ENCODE data around the gene CRHR2.

CRHR2 gene

GRCh38 chr7:30679664-30680063 is 2.6 kb downstream of the CRHR2 start:
- no peak for DNase-seq (ENCODE audit: low spot score)

- DNase-seq (ENCODE audit: low spot score) = no peak
These were observed 3.5 kb downstream of the CRHR2 start for GRCh38 chr7:30678805-30679204.

- DNase-seq (ENCODE audit: low spot score) = no peak
These were observed 7.4 kb downstream of the CRHR2 start for GRCh38 chr7:30674876-30675275.

GRCh38 chr7:30674420-30674819 is 7.8 kb downstream of the CRHR2 start:
- DNase-seq (ENCODE audit: low spot score) = no peak

GRCh38 chr7:30671793-30672465 is 10.3 kb downstream of the CRHR2 start:
- no peak for DNase-seq (ENCODE audit: low spot score)

GRCh38 chr7:30668102-30668501 is 14.2 kb downstream of the CRHR2 start:
- no peak for DNase-seq (ENCODE audit: low spot score)

GRCh38 chr7:30667172-30667571 is 15.1 kb downstream of the CRHR2 start:
- DNase-seq (ENCODE audit: low spot score) = no peak

GRCh38 chr7:30665449-30665848 is 16.8 kb downstream of the CRHR2 start:
- DNase-seq (ENCODE audit: low spot score) = no peak

GRCh38 chr7:30665043-30665442 is 17.2 kb downstream of the CRHR2 start:
- no peak for DNase-seq (ENCODE audit: low spot score)

GRCh38 chr7:30664184-30664885 is 17.9 kb downstream of the CRHR2 start:
- DNase-seq (ENCODE audit: low spot score) = no peak

GRCh38 chr7:30663414-30663813 is 18.8 kb downstream of the CRHR2 start:
- DNase-seq (ENCODE audit: low spot score) = no peak

GRCh38 chr7:30662431-30662939 is 19.8 kb downstream of the CRHR2 start:
- DNase-seq (ENCODE audit: low spot score) = no peak

- DNase-seq (ENCODE audit: low spot score) = no peak
These were observed 20.3 kb downstream of the CRHR2 start for GRCh38 chr7:30661926-30662325.

GRCh38 chr7:30660331-30661255 is 21.7 kb downstream of the CRHR2 start:
- no peak for DNase-seq (ENCODE audit: low spot score)

GRCh38 chr7:30659312-30659711 is 22.9 kb downstream of the CRHR2 start:
- no peak for DNase-seq (ENCODE audit: low spot score)

- no peak for DNase-seq (ENCODE audit: low spot score)
These were observed 23.7 kb downstream of the CRHR2 start for GRCh38 chr7:30658479-30659074.

- DNase-seq (ENCODE audit: low spot score) = no peak
These were observed 25.1 kb downstream of the CRHR2 start for GRCh38 chr7:30657131-30657530.

GRCh38 chr7:30656006-30656957 is 26.0 kb downstream of the CRHR2 start:
- no peak for DNase-seq (ENCODE audit: low spot score)

- DNase-seq (ENCODE audit: low spot score) = no peak
These were observed 26.9 kb downstream of the CRHR2 start for GRCh38 chr7:30655096-30655970.
